ENCODE results near the gene PEX11A. TPM values are rescaled to one million over a fixed set of nuclear protein-coding genes. Genes with fewer than 3 reads are reported as not detected.
A peak's percentile ranks its signal among the peaks of the same experiment; 100 is the strongest.

The PEX11A gene
- polyA plus RNA-seq, 1 experiment: 7.5 TPM

GRCh38 chr15:89654301-89654761 lies 36.2 kb downstream of the PEX11A start:
- peak overlapping the region; percentile 11 for H3K27ac ChIP-seq (ENCODE audit: low read depth, low read length)
- no peaks in the 10 kb centered on the region for H3K27me3 ChIP-seq (ENCODE audit: control insufficient read depth, insufficient read depth, low read length)
- no peak for TF ChIP-seq CTCF (IDR thresholded peaks at IDR 0.05; ENCODE audit: low read depth, low read length)
- CTCF ChIA-PET: interaction anchor here (0.7 kb wide), 1 partner anchor 234 kb away, joined by 3 read pairs; no protein-coding TSS in a partner anchor
- POLR2A ChIA-PET: interaction anchor here (0.6 to 1.2 kb wide), 2 partner anchors 13 to 79 kb away, joined by 3 read pairs; partner anchors contain the start of gene TICRR
- no peak for DNase-seq (ENCODE audit: low read depth, low spot score)
- no peaks in the 10 kb centered on the region; the same call in 1 of the 2 replicates for H3K9me3 ChIP-seq (ENCODE audit: control insufficient read depth, insufficient read depth, low read length)
- peak overlapping the region; percentile 80 for H3K4me3 ChIP-seq (ENCODE audit: low read depth, low read length)

- Histone ChIP-seq H3K9me3 (ENCODE audit: control insufficient read depth, insufficient read depth, low read length) (peaks cover 4% of the 10 kb centered on the region; the same call in 1 of the 2 replicates), H3K4me3 (ENCODE audit: low read depth, low read length) (no peak overlapping the region), H3K27ac (ENCODE audit: low read depth, low read length) (no peak overlapping the region), H3K27me3 (ENCODE audit: control insufficient read depth, insufficient read depth, low read length) (no peaks in the 10 kb centered on the region)
- TF ChIP-seq CTCF (IDR thresholded peaks at IDR 0.05; ENCODE audit: low read depth, low read length): no peak
- ChIA-PET CTCF (no interaction called here), POLR2A (no interaction called here)
- no peak for DNase-seq (ENCODE audit: low read depth, low spot score)
These were observed 37.0 kb downstream of the PEX11A start for GRCh38 chr15:89653578-89653977.

- ChIA-PET POLR2A (no interaction called here), CTCF (no interaction called here)
- H3K9me3 ChIP-seq (ENCODE audit: control insufficient read depth, insufficient read depth, low read length): peaks cover 5% of the 10 kb centered on the region; the same call in 1 of the 2 replicates
- no peak overlapping the region for H3K4me3 ChIP-seq (ENCODE audit: low read depth, low read length)
- DNase-seq (ENCODE audit: low read depth, low spot score): no peak
- no peak overlapping the region for H3K27ac ChIP-seq (ENCODE audit: low read depth, low read length)
- no peak for TF ChIP-seq CTCF (IDR thresholded peaks at IDR 0.05; ENCODE audit: low read depth, low read length)
- no peaks in the 10 kb centered on the region for H3K27me3 ChIP-seq (ENCODE audit: control insufficient read depth, insufficient read depth, low read length)
These were observed 37.9 kb downstream of the PEX11A start for GRCh38 chr15:89652666-89653065.

GRCh38 chr15:89652131-89652530 lies 38.4 kb downstream of the PEX11A start:
- TF ChIP-seq CTCF (IDR thresholded peaks at IDR 0.05; ENCODE audit: low read depth, low read length): no peak
- CTCF ChIA-PET: no interaction called here
- no peak for DNase-seq (ENCODE audit: low read depth, low spot score)
- no peak overlapping the region for H3K27ac ChIP-seq (ENCODE audit: low read depth, low read length)
- H3K9me3 ChIP-seq (ENCODE audit: control insufficient read depth, insufficient read depth, low read length): peaks cover 5% of the 10 kb centered on the region; the same call in 1 of the 2 replicates
- H3K27me3 ChIP-seq (ENCODE audit: control insufficient read depth, insufficient read depth, low read length): no peaks in the 10 kb centered on the region
- POLR2A ChIA-PET: no interaction called here
- H3K4me3 ChIP-seq (ENCODE audit: low read depth, low read length): no peak overlapping the region

- H3K4me3 ChIP-seq (ENCODE audit: low read depth, low read length): no peak overlapping the region
- H3K27ac ChIP-seq (ENCODE audit: low read depth, low read length): no peak overlapping the region
- DNase-seq (ENCODE audit: low read depth, low spot score): no peak
- ChIA-PET POLR2A (no interaction called here), CTCF (interaction anchor here (0.9 kb wide), 1 partner anchor 238 kb away, joined by 3 read pairs; no protein-coding TSS in a partner anchor)
- no peak for TF ChIP-seq CTCF (IDR thresholded peaks at IDR 0.05; ENCODE audit: low read depth, low read length)
- H3K27me3 ChIP-seq (ENCODE audit: control insufficient read depth, insufficient read depth, low read length): no peaks in the 10 kb centered on the region
- H3K9me3 ChIP-seq (ENCODE audit: control insufficient read depth, insufficient read depth, low read length): peaks cover 5% of the 10 kb centered on the region; the same call in 1 of the 2 replicates
These were observed 40.8 kb downstream of the PEX11A start for GRCh38 chr15:89649716-89650115.
